ENCODE data around the gene C1orf53.

DNA sequence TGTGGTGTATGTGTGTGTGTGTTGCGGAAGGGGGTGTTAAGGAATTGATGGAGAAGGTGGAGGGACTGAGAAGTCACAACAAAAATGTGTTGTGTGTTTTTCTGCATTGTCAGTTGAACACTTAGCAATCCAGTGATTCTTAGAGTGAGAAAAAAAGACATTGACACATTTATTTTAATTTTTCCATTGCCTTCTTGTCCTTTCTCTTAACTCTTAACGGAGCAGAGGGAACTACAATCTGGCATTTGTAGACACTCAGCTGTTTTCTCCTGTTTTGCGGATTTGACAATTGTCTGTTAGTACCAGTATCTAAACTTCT lies 725 bp downstream of the C1orf53 start:
- TF ChIP-seq, protein P1, sequence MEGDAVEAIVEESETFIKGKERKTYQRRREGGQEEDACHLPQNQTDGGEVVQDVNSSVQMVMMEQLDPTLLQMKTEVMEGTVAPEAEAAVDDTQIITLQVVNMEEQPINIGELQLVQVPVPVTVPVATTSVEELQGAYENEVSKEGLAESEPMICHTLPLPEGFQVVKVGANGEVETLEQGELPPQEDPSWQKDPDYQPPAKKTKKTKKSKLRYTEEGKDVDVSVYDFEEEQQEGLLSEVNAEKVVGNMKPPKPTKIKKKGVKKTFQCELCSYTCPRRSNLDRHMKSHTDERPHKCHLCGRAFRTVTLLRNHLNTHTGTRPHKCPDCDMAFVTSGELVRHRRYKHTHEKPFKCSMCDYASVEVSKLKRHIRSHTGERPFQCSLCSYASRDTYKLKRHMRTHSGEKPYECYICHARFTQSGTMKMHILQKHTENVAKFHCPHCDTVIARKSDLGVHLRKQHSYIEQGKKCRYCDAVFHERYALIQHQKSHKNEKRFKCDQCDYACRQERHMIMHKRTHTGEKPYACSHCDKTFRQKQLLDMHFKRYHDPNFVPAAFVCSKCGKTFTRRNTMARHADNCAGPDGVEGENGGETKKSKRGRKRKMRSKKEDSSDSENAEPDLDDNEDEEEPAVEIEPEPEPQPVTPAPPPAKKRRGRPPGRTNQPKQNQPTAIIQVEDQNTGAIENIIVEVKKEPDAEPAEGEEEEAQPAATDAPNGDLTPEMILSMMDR (conservative IDR thresholded peaks at IDR 0.05): no peak
- TF ChIP-seq EZH2 (IDR thresholded peaks at IDR 0.05; ENCODE audit: low read depth): no peak
